Measurements from ENCODE around the gene FCER1G. TPM values are rescaled to one million over a fixed set of nuclear protein-coding genes. Genes with fewer than 3 reads are reported as not detected.

Gene FCER1G
- total and polyA plus RNA-seq, 2 of the 8 experiments (the other 6 are each of a cell fraction or from before 2014, with no cell fraction given): 1.6 TPM; not detected in 1

DNA sequence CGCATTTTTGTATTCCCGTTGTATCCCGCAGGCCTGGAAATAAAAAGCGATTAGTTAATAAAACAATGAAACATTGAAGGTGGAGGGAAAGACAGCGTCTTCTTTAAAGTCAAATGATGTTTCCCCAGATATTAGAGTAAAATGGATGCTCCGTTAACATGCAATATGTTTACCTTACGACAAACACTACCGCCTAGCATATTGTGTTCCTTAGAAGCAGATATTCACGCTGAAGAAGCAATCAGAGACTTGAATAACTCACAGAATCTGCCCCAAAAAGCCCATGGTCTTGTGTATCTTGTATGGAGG, 37.2 kb upstream of the FCER1G start:
- H2BK20ac ChIP-seq (ENCODE audit: low read length): no peak overlapping the region
- H3K27ac ChIP-seq (ENCODE audit: low read depth, low read length): no peak overlapping the region
- H4K91ac ChIP-seq (replicated peaks; ENCODE audit: insufficient read length, low read length): no peak overlapping the region
- H3K18ac ChIP-seq (ENCODE audit: extremely low read depth, low read length): no peak overlapping the region
- 36% methylated on average over 9 of the region's 9 CpGs; no CpG with 5 or more reads in 1 of the 2 experiments for WGBS, 2 experiments (ENCODE audit: extremely low coverage in 1 of 2, insufficient coverage in 1 of 2, insufficient read length in 1 of 2, insufficient replicate concordance in 2 of 2, low coverage in 1 of 2, low lambda C conversion rate in 2 of 2, missing lambda C conversion rate in 1 of 2)
- ChIA-PET POLR2A (ENCODE audit: partially characterized antibody) (interaction anchor here (0.7 to 4.0 kb wide), 7 partner anchors 11 to 262 kb away, joined by 3 to 51 read pairs (median 11); partner anchors contain the start of genes ADAMTS4, DEDD, F11R and NDUFS2), CTCF (ENCODE audit: partially characterized antibody) (interaction anchor here (0.9 to 2.5 kb wide), 2 partner anchors 14 to 1309 kb away, joined by 3 to 11 read pairs; no protein-coding TSS in a partner anchor)
- no peak overlapping the region for H4K5ac ChIP-seq (ENCODE audit: insufficient read length, low read depth, low read length)
- H3K79me1 ChIP-seq (ENCODE audit: low read depth, low read length): peaks cover 4% of the 10 kb centered on the region
- no peak overlapping the region for H3K4ac ChIP-seq (replicated peaks; ENCODE audit: insufficient read length, low read depth, low read length)
- DNase-seq (ENCODE audit: low read depth in 1 of 2, low spot score in 2 of 2) (no peak), FAIRE-seq (no peak)
- TF ChIP-seq SAP30 (IDR thresholded peaks at IDR 0.05; ENCODE audit: insufficient read depth, insufficient replicate concordance, low read length) (no peak), JUND (IDR thresholded peaks at IDR 0.05; ENCODE audit: low read length) (no peak), HDAC6 (IDR thresholded peaks at IDR 0.05; ENCODE audit: low read depth, low read length) (no peak), CEBPB (IDR thresholded peaks at IDR 0.05; ENCODE audit: low read depth, low read length) (no peak), ASH2L (IDR thresholded peaks at IDR 0.05; ENCODE audit: low read length) (no peak), GABPA (IDR thresholded peaks at IDR 0.05; ENCODE audit: borderline replicate concordance, insufficient read depth, low read length) (no peak), CBX8 (IDR thresholded peaks at IDR 0.05; ENCODE audit: borderline replicate concordance, low read depth, low read length) (no peak), SIN3A (conservative IDR thresholded peaks at IDR 0.05 in 1 of 2, IDR thresholded peaks at IDR 0.05 in 1 of 2; ENCODE audit: low read depth in 1 of 2, low read length in 2 of 2) (no peak)
- TF ChIP-seq, protein P1, sequence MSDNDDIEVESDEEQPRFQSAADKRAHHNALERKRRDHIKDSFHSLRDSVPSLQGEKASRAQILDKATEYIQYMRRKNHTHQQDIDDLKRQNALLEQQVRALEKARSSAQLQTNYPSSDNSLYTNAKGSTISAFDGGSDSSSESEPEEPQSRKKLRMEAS (IDR thresholded peaks at IDR 0.05): no peak
- H3K14ac ChIP-seq (ENCODE audit: insufficient read length): no peak overlapping the region
- H2BK12ac ChIP-seq (ENCODE audit: low read depth, low read length): peak overlapping the region; percentile 83; the same call in 1 of the 2 replicates
- no peak overlapping the region for H3K23ac ChIP-seq (ENCODE audit: insufficient read length)
- H3K79me2 ChIP-seq (ENCODE audit: control insufficient read depth in 1 of 2, insufficient read depth in 2 of 2, low read length in 2 of 2): peaks cover 0 to 4% of the 10 kb centered on the region in 2 experiments; a peak in 1 of 4 replicates
- peak overlapping the region; percentile 99; the same call in 1 of the 2 replicates for H2BK5ac ChIP-seq (ENCODE audit: low read depth, low read length)
- H2BK120ac ChIP-seq (replicated peaks; ENCODE audit: low read depth, low read length): no peak overlapping the region
- H4K8ac ChIP-seq (ENCODE audit: extremely low read depth, insufficient read depth, low read length): 0 out of 2 replicates have a peak overlapping the region, but pooled peaks have one; percentile 84
- no peak overlapping the region; a peak in 1 of 7 replicates for H3K9ac ChIP-seq (replicated peaks in 1 of 4; ENCODE audit: extremely low read depth in 1 of 4, low read depth in 3 of 4, low read length in 3 of 4)
- H3K23me2 ChIP-seq (ENCODE audit: low read depth, low read length): peaks cover 2% of the 10 kb centered on the region; the same call in 1 of the 2 replicates
- peaks cover 0 to 6% of the 10 kb centered on the region in 2 experiments for H4K20me1 ChIP-seq (replicated peaks in 1 of 2; ENCODE audit: control insufficient read depth in 1 of 2, insufficient read depth in 2 of 2, low read length in 2 of 2)
- peaks cover 0 to 13% (median under 1%) of the 10 kb centered on the region in 4 experiments; a peak in 3 of 7 replicates for H3K4me1 ChIP-seq (replicated peaks in 1 of 4; ENCODE audit: control insufficient read depth in 3 of 4, insufficient read depth in 4 of 4, low read length in 3 of 4)
- peaks cover 5 to 25% (median 12%) of the 10 kb centered on the region in 4 experiments; a peak in 5 of 8 replicates for H3K36me3 ChIP-seq (ENCODE audit: control insufficient read depth in 2 of 4, insufficient read depth in 4 of 4, low read length in 3 of 4)
- H3K4me2 ChIP-seq (ENCODE audit: insufficient read depth in 1 of 2, low read depth in 2 of 2, low read length in 2 of 2): peak overlapping the region; percentile 61 to 93
- H2AFZ ChIP-seq (ENCODE audit: low read length): peak overlapping the region; percentile 55
- H3K4me3 ChIP-seq (ENCODE audit: extremely low read depth in 1 of 4, insufficient read depth in 2 of 4, low read depth in 3 of 4, low read length in 4 of 4): peak overlapping the region; percentile 66 to 96 (median 84); a peak in 6 of 8 replicates
- H2BK15ac ChIP-seq (ENCODE audit: low read length): no peak overlapping the region; the same call in 1 of the 2 replicates
- H3K56ac ChIP-seq (replicated peaks; ENCODE audit: insufficient read length, low read depth, low read length): no peak overlapping the region
- no peak overlapping the region for H2AK5ac ChIP-seq (ENCODE audit: low read depth, low read length)
- H3K27me3 ChIP-seq (replicated peaks in 1 of 4; ENCODE audit: control insufficient read depth in 3 of 4, extremely low read depth in 1 of 4, insufficient read depth in 3 of 4, low read length in 3 of 4): no peaks in the 10 kb centered on the region
- H3K9me3 ChIP-seq (ENCODE audit: insufficient read depth in 2 of 2, low read depth in 1 of 2, low read length in 1 of 2): no peaks in the 10 kb centered on the region
